Neural crest cell (in vitro differentiated cells): ENCODE measurements around the gene MAJIN. TPM values are rescaled to one million over a fixed set of nuclear protein-coding genes. Genes with fewer than 3 reads are reported as not detected.

ENCODE experiments used
- DNase-seq: peaks from one replicate; pipeline ENCODE4 v3.0.0; 2021; ENCODE audit warnings: low read depth, mixed read lengths, low spot score
- H3K27ac Mint-ChIP-seq: one replicate; pipeline ENCODE4 v1.8.0; 2021; ENCODE audit warnings: mild to moderate bottlenecking, mixed read lengths; ENCODE audit not compliant: unreplicated experiment
- H3K27me3 Mint-ChIP-seq: 2 replicates; pipeline ENCODE4 v1.8.0; 2021; ENCODE audit warnings: low read depth, mild to moderate bottlenecking, mixed read lengths
- H3K36me3 Mint-ChIP-seq: 2 replicates; pipeline ENCODE4 v1.8.0; 2021; ENCODE audit warnings: low read depth, mild to moderate bottlenecking, mixed read lengths
- H3K4me1 Mint-ChIP-seq: 2 replicates; pipeline ENCODE4 v1.8.0; 2021; ENCODE audit warnings: mixed read lengths
- H3K4me3 Mint-ChIP-seq: one replicate; pipeline ENCODE4 v1.8.0; 2021; ENCODE audit warnings: mild to moderate bottlenecking, mixed read lengths
- H3K9me3 Mint-ChIP-seq: 2 replicates; pipeline ENCODE4 v1.8.0; 2021; ENCODE audit warnings: mixed read lengths
- total RNA-seq: library from RNA; stranded (reverse); gene quantifications from 2 replicates; pipeline ENCODE4 v1.2.1, GENCODE V29; 2021
- TF ChIP-seq, protein P1 (sequence below): fragments of 200-600 bp; sonication (generic); conservative IDR thresholded peaks from 2 replicates; pipeline ENCODE4 v1.5.0; 2021; ENCODE audit warnings: antibody characterized with exemption, mild to moderate bottlenecking

The MAJIN gene
- total RNA-seq, 1 donor from 2014 or later: not detected

DNA sequence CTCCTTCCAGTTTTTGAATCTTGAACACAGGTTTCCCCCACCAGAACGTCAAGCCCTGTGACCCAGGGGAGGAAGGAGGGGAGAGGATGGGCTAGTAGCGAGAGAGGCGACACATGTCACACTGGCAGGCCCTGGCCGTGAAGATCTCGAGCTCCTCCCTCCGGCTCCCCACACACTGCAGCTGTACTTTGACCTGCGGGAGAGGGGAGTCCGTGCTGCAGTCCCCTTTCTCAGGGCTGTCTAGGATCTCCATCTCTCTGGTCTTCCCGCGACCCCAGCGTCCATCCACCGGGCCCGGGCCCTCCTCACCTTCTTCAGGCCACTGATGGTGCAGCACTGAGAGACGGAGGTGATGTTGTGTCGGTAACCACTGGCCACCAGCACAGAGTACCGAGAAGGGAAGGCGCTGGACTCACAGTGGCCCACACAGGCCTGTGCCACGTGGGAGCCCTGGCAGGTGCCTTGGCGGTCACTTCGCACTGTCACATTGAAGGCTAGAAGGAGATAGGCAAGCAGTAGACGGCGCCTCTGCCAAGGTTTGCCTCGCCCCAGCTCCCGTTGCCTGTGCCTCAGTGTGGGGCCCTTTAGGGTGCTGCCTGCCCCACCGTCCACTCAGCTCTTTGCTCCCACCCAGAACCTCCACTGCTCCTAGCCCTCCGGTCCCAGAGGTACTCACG is 37.1 kb downstream of the MAJIN start:
- no peak for DNase-seq
- H3K27ac Mint-ChIP-seq: no peak overlapping the region
- H3K4me1 Mint-ChIP-seq: peaks cover 11% of the 10 kb centered on the region
- H3K9me3 Mint-ChIP-seq: no peaks in the 10 kb centered on the region
- TF ChIP-seq, protein P1, sequence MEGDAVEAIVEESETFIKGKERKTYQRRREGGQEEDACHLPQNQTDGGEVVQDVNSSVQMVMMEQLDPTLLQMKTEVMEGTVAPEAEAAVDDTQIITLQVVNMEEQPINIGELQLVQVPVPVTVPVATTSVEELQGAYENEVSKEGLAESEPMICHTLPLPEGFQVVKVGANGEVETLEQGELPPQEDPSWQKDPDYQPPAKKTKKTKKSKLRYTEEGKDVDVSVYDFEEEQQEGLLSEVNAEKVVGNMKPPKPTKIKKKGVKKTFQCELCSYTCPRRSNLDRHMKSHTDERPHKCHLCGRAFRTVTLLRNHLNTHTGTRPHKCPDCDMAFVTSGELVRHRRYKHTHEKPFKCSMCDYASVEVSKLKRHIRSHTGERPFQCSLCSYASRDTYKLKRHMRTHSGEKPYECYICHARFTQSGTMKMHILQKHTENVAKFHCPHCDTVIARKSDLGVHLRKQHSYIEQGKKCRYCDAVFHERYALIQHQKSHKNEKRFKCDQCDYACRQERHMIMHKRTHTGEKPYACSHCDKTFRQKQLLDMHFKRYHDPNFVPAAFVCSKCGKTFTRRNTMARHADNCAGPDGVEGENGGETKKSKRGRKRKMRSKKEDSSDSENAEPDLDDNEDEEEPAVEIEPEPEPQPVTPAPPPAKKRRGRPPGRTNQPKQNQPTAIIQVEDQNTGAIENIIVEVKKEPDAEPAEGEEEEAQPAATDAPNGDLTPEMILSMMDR: no peak
- H3K27me3 Mint-ChIP-seq: peaks cover 2% of the 10 kb centered on the region
- H3K36me3 Mint-ChIP-seq: no peaks in the 10 kb centered on the region
- no peak overlapping the region for H3K4me3 Mint-ChIP-seq

DNA sequence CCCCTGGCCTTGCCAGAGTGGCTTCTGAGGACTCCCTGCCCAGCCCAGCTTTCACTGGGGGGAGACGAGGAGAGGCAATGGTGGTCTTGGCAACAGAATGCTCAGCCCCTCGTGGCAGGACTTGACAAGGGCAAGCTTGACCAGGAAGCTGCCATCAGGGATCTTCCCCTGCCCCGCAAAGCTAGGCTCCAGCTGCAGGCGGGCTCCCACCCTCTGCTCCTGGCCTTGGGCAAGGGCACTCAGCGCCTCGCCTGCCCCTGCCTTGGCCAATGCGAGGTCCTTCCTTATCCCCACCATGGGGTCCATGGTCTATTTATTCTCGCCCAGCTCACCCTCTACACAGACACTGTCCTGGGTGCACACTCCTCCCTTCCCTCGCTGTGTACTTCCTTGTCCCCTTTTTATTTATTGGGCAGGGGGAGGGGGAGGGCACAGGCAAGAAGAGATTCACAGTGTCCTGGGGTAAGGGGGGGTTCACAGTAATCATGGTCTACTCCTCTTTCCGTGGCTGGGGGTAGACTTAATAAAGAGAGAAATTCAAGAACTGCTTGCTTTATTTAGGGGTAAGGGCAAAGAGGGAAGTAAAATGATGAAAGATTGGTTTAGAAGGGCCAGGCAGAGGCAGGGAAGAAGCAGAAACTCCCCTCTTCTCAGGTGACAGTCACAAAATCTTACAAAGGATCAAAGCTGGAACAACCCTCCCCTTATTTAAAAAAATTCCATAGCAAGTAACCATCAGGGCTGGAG is 37.8 kb downstream of the MAJIN start:
- no peak overlapping the region for H3K4me3 Mint-ChIP-seq
- no peaks in the 10 kb centered on the region for H3K9me3 Mint-ChIP-seq
- peaks cover 11% of the 10 kb centered on the region for H3K4me1 Mint-ChIP-seq
- DNase-seq: no peak
- peak overlapping the region; percentile 72 for H3K27ac Mint-ChIP-seq
- H3K36me3 Mint-ChIP-seq: no peaks in the 10 kb centered on the region
- TF ChIP-seq, protein P1: no peak
- H3K27me3 Mint-ChIP-seq: no peaks in the 10 kb centered on the region

DNA sequence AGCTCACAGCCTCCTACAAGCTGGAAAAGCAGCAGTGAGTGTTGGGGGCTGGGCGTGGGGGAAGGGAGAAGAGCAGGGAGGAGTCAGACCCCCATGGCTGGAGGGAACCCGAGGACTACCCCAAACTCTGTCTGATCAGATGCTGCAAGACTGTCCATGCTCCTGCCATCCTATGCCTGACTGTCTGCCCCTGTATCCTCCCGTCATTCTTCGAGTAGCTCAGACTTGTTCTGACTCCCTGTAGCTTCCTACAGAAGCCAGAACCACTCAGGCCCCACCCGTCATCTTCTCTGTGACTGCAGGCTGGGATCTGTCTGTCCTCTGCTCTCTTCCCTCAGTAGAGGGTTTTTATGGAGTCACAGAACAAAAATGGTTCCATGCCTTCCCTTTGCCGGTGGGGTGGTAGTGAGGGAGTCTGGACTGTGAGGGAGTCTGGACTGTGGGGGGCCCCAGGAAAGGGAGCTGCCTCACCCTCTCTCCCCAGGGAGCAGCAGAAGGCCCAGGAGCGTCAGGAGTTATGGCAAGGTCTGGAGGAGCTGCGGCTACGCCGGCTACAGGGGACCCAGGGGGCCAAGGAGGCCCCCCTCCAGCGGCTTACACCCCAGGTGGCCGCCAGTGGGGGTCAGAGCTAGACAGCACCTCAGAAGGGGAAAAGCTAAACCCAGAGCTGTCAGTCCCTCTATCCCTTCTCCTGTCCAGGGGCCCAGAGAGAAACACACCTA is 38.5 kb downstream of the MAJIN start:
- Mint-ChIP-seq H3K9me3 (no peaks in the 10 kb centered on the region), H3K4me3 (no peak overlapping the region), H3K4me1 (peaks cover 11% of the 10 kb centered on the region), H3K27me3 (no peaks in the 10 kb centered on the region), H3K36me3 (no peaks in the 10 kb centered on the region), H3K27ac (no peak overlapping the region)
- TF ChIP-seq, protein P1: no peak
- DNase-seq: no peak

DNA sequence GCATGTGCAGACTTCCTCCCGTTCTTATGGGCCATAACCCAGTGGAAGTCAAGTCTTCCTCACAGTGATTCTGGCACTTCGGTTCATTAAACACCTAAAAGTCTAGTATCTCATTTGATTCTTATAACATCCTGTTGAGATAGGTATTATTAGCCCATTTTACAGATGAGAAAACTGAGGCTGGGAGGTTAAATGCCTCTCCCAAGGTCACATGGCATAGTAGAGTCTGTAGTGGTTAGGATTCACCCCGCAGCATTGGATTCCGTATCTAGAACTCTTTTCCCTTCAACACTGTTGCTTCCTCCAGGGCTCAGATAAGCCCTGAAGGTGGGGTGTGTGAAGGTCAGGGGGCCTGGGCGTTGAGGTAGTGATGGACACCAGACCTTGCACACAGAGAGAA is 39.6 kb downstream of the MAJIN start:
- Mint-ChIP-seq H3K4me1 (peaks cover 11% of the 10 kb centered on the region), H3K27ac (no peak overlapping the region), H3K9me3 (no peaks in the 10 kb centered on the region), H3K4me3 (no peak overlapping the region), H3K27me3 (no peaks in the 10 kb centered on the region), H3K36me3 (no peaks in the 10 kb centered on the region)
- no peak for DNase-seq
- TF ChIP-seq, protein P1: no peak

DNA sequence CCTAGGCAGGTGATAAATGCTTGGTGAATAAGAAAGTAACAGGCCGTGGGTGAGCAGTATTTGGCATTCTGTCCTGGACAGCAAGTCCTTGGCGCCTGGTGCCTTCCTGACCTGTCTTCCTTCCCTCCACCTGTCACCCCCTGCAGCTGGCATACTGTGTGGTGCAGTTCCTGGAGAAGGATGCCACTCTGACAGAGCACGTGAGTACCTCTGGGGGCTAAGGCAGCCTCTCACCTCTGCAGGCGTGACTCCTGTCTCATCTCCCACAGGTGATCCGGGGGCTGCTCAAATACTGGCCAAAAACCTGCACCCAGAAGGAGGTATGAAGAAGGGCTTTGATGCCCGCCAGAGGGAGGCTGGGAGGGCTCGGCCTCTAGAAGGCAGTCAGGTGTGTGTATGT is 40.6 kb downstream of the MAJIN start:
- H3K9me3 Mint-ChIP-seq: no peaks in the 10 kb centered on the region
- no peak overlapping the region for H3K4me3 Mint-ChIP-seq
- no peak for DNase-seq
- no peak overlapping the region for H3K27ac Mint-ChIP-seq
- no peaks in the 10 kb centered on the region for H3K36me3 Mint-ChIP-seq
- peaks cover 11% of the 10 kb centered on the region for H3K4me1 Mint-ChIP-seq
- no peaks in the 10 kb centered on the region for H3K27me3 Mint-ChIP-seq
- TF ChIP-seq, protein P1: no peak
